ENCODE results near the gene TMEM129. TPM values are rescaled to one million over a fixed set of nuclear protein-coding genes. Genes with fewer than 3 reads are reported as not detected.
A peak's percentile ranks its signal among the peaks of the same experiment; 100 is the strongest.
"Not testable (repeated sequence)": the region's sequence is repeated elsewhere in the genome, so short reads cannot be mapped to it uniquely, and the experiment has no call there.

The TMEM129 gene
- polyA plus RNA-seq, 1 donor: 27.1 TPM

DNA sequence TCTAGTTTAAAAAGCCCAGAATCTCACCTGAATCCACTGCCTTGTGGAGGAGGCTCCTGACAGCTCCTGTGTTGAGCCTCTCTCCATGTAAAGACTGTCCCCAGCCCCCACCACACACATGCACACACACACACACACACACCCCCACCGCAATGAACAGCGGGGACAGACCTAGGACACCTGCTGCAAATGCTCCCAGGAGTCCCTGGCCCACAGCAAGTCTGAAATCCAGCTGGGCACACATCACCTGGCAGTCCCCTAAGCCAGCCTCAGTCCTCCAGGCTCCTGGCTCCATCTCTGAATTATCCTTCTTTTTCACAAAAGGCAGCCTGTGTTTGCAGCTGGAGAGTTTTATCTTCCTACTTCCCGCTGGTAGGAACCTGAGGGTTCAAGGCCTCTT, 30.4 kb downstream of the TMEM129 start:
- no peak for DNase-seq

- no peak for DNase-seq
Measured at GRCh38 chr4:1686440-1687036, 34.6 kb downstream of the TMEM129 start.

GRCh38 chr4:1685235-1686150, 35.6 kb downstream of the TMEM129 start:
- no peak for DNase-seq

DNA sequence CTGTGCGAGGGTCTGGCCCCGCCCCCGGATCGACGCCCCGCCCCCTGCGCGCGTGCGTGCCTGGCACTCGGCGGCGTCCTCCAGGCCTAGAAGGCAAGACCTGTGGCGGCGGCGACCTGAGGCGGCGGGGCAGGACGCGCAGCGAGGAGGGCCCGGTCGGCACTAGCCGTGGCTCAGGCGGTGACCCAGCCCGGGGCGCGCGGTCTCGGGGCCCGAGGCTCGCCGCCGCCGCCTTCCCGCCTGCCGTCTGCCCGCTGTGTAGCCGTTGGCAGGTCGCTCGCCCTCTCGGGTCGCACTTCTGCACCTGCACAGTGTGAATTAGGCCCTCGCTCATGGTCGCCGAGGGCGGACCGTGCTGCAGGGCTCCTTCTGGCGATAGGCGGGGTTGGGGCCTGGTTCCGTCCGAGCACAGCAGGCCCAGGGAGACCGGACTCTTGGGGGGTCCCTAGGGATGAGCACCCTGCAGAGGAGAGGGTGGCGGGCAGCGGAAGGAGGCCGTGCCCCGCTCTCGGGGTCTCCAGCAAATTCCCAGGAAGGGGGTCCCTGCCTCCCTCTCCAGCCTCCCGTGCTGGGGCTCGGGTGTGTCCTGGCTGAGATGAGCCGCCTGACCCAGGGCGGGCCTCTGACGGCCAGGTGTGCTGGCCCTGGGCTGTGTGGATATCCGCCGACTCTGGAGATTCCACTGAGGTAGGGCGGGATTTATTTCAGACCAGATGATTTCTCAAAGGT, 36.5 kb downstream of the TMEM129 start:
- no peak for DNase-seq

DNA sequence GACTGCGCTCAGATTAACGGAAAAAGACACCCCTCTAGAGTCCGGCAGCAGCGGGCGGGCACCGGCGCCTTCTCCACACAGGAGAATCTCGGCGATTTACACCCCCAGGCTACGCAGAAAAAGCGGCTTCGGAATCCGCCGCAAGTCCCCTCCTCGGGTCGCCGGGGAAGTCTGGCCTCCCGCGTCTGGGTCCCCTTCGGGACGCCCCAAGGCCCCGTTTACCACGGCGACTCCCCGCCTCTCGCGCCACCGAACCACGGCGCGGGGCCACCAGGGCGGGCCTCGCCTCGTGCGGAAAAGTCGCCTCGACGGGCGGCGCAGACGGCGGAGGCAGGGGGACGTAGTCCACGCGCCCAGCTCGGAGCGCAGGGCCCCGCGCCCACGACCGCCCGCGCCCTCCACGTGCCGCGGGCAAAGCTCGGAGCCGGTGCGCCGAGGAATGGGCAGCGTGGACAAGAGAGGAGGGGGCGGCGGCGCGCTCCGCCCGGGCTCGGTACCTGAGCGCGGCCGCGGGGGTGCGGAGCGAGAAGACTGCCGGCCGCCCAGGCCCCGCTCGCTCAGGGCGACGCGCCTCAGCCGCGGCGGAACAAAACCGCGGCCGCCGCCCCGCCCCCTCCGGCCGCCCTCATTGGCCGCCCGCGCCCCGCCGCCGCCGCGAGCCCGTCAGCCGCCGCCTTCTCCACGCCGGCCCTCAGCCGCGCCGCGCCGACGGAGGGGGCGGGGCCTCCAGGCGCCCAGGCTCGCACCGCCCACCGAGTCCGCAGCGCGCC, 37.2 kb downstream of the TMEM129 start, which contains the start of gene FAM53A:
Gene FAM53A (minus strand): TSS at position 578 of the 770 bp plus-strand sequence. CDS start 15,572 bp downstream, outside the sequence.
- peak; percentile 89 for DNase-seq

DNA sequence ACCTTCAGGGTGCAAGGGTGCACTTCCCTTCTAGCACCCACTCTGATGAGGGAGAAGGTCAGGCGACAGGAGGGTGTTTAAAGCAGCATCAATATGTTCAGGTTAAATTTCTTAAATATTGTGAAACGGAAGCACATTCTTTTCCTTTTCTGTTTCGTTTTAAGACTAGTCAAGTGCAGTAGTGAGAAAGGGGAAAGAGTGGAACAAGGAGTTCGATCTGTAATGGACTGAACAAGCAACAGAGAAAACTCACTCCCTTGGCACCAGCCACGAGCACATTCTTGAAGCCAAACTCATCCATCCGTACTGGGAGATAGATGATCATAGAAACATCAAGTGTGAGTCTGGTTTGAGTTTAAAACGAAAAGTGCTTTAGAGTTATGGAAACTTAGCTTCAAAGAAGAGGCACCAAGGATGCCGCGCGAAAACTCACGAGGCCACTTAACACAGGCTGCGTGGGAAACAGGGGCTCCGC, 37.8 kb downstream of the TMEM129 start:
- peak; percentile 33 for DNase-seq

GRCh38 chr4:1682860-1683259, 38.3 kb downstream of the TMEM129 start:
- no peak for DNase-seq

DNA sequence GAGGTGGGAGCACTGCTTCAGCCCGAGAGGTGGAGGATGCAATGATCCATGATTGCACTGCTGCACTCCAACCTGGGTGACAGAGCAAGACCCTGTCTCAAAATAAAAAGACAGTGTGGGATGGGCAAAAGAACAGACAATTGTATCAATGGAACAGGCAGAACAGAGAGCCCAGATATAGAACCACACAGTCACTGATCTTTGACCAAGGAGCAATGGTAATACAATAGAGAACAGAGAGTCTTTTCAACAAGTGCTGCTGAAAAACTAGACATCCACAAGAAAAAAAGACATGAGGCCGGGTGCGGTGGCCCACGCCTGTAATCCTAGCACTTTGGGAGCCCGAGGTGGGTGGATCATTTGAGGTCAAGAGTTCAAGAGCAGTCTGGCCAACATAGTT, 42.9 kb downstream of the TMEM129 start:
- no peak for DNase-seq

DNA sequence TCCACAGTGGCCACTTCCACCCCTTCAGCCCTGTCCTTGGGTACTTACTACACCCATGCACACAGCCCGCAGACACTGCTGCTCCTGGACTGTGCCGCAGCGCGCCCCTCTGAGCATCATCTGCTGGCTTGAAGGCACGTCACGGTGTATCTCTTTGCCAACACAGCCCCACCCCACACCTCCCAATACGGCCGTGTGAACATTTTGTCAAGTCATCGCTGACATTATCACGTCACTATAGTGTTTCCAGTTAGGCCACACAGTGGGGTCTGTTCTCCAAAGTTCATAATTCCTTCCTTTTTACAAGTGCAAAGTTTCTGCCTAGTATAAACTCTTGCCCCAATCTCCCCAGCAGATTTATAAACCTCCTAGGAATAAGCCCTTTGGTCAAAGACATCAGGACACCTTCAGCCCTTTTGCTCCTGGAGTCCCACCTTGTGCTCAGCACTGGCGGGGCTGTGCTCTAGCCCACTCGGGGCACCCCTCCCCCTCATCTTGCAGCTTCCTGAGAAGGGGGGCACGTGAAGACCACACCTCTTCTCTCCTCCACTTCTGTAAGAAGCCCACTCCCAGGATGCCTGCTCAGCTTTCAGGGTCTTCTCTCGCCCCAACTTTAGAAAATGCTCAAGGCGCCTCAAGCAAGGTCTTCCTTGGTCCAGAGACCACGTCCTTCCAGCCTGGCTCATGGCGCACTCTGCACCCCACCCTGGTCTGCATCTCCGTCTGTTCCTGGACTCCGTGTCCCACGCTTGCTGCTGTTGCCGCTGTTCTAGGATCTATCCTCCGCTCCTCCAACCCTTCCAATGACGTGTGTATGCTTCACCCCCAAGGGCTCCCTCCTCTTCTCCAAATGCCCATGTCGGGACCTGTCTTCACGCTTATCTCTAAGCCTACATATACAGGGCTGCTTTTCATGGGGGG, 44.3 kb downstream of the TMEM129 start:
- no peak for DNase-seq

GRCh38 chr4:1675802-1676137, 45.4 kb downstream of the TMEM129 start:
- DNase-seq: no peak

- no peak for DNase-seq
Measured at GRCh38 chr4:1675136-1675801, 45.9 kb downstream of the TMEM129 start.

DNA sequence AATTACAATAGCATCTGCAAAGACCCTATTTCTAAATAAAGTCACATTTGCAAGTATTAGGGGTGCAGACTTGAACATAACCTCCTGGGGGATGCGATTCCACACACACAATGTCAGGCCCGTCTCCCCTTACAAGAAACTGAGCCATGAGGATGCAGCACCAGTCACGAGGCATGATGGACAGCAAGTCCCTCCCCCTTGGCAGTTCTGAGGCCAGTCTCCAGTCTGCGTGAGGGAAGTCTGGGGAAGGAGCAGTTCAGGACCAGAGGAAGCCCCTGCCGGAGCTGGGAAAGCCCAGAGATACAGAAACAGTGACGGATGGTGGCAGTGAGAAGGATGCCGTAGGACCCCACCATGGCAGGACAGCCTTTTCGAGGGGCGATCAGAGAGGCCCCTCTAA, 46.4 kb downstream of the TMEM129 start:
- no peak for DNase-seq

DNA sequence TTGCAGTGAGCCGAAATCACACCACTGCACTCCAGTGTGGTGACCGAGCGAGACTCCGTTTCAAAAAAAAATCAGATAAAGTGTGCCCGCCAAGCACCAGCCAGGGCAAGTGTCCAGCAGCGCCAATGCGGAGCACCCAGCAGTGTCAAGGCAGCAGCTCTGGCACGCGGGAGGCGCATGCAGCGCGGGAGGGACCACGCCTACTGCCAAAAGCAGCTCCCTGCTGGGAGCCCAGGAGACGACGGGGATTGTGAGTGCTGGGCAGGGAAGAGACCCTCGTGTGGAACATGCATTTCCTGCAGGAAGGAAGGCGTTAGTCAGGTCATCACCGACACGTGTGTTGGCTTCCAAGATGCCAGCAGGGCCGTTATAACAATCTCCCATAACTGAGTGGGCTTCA, 47.5 kb downstream of the TMEM129 start:
- DNase-seq: no peak

- DNase-seq: not testable (repeated sequence)
Measured at GRCh38 chr4:1671011-1671410, 50.1 kb downstream of the TMEM129 start.

- DNase-seq: no peak
Measured at GRCh38 chr4:1670279-1670678, 50.8 kb downstream of the TMEM129 start.

DNA sequence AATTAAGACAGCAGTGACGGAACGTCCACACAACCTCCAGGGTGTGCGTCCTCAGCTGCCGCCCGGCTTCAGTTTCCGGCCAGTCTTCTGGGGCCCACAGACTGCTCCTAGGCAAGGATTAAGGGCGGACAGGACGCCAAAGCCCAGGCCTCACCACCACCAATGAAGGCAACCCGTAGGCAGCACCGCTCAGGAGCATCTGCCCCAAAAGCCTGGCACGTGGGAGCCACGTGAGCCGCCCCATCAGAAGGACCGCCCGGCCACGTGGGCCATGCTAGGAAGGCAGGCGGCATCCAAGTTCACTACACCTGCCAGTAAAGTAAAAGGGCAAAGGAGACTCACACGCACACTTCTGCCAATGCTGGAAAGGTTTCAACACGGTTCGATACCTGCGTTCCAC, 51.3 kb downstream of the TMEM129 start:
- no peak for DNase-seq

- no peak for DNase-seq
Measured at GRCh38 chr4:1669270-1669669, 51.9 kb downstream of the TMEM129 start.

GRCh38 chr4:1668488-1668840, 52.7 kb downstream of the TMEM129 start:
- no peak for DNase-seq

DNA sequence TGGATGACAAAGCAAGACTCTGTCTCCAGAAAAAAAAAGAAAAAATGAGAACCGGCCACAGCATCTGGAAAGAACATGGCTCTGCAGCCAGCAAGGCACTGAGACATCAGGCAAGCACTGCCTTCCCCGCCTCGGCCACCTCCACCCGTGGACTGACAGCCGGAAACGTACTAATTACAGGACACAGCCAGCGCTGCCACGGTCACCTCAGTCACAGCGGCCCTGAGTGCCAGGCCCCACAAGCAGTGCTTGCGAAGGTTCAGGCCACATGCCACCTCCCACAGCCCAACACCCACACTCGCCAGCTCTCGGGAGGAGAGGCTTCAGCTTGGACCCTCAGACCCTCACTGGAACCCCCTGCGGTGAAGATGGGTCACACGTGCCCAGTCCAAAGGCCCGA, 53.9 kb downstream of the TMEM129 start:
- no peak for DNase-seq

DNA sequence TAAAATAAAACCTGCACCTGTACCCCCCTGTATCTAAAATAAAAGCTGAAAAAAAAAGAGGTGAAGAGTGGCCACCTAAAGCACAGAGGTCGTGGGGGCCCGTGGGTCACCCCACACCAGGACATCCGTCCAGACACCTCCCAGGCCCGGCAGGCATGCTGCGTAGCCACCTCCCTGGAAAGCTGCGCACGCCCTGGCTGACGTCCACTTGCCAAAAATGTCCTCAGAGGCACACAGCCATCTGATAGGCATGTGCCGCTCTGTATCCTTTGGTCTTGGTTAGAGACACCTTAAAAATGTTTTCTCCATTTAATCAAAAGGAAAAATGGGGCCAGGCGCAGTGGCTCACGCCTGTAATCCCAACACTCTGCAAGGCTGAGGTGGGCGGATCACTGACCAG, 54.7 kb downstream of the TMEM129 start:
- no peak for DNase-seq

Data from hindlimb muscle (tissue), 1 donor.